Neural crest cell (in vitro differentiated cells): ENCODE data around the gene ASAH2. TPM values are rescaled to one million over a fixed set of nuclear protein-coding genes. Genes with fewer than 3 reads are reported as not detected.
A peak's percentile ranks its signal among the peaks of the same experiment; 100 is the strongest.

Experiments used
- DNase-seq: peaks from one replicate; pipeline ENCODE4 v3.0.0; 2021; ENCODE audit warnings: low read depth, mixed read lengths, low spot score
- H3K27ac Mint-ChIP-seq: one replicate; pipeline ENCODE4 v1.8.0; 2021; ENCODE audit warnings: mild to moderate bottlenecking, mixed read lengths; ENCODE audit not compliant: unreplicated experiment
- H3K27me3 Mint-ChIP-seq: 2 replicates; pipeline ENCODE4 v1.8.0; 2021; ENCODE audit warnings: low read depth, mild to moderate bottlenecking, mixed read lengths
- H3K36me3 Mint-ChIP-seq: 2 replicates; pipeline ENCODE4 v1.8.0; 2021; ENCODE audit warnings: low read depth, mild to moderate bottlenecking, mixed read lengths
- H3K4me1 Mint-ChIP-seq: 2 replicates; pipeline ENCODE4 v1.8.0; 2021; ENCODE audit warnings: mixed read lengths
- H3K4me3 Mint-ChIP-seq: one replicate; pipeline ENCODE4 v1.8.0; 2021; ENCODE audit warnings: mild to moderate bottlenecking, mixed read lengths
- H3K9me3 Mint-ChIP-seq: 2 replicates; pipeline ENCODE4 v1.8.0; 2021; ENCODE audit warnings: mixed read lengths
- total RNA-seq: library from RNA; stranded (reverse); gene quantifications from 2 replicates; pipeline ENCODE4 v1.2.1, GENCODE V29; 2021
- TF ChIP-seq, protein P1 (sequence below): fragments of 200-600 bp; sonication (generic); conservative IDR thresholded peaks from 2 replicates; pipeline ENCODE4 v1.5.0; 2021; ENCODE audit warnings: antibody characterized with exemption, mild to moderate bottlenecking

The ASAH2 gene
- total RNA-seq, 1 donor from 2014 or later = 5.9 TPM

GRCh38 chr10:50224330-50224952, 26.9 kb downstream of the ASAH2 start:
- Mint-ChIP-seq H3K4me3 (no peak overlapping the region), H3K9me3 (no peaks in the 10 kb centered on the region), H3K27me3 (peaks cover 44% of the 10 kb centered on the region), H3K4me1 (peaks cover 3% of the 10 kb centered on the region), H3K27ac (no peak overlapping the region), H3K36me3 (no peaks in the 10 kb centered on the region)
- DNase-seq = peak; percentile 12
- TF ChIP-seq, protein P1, sequence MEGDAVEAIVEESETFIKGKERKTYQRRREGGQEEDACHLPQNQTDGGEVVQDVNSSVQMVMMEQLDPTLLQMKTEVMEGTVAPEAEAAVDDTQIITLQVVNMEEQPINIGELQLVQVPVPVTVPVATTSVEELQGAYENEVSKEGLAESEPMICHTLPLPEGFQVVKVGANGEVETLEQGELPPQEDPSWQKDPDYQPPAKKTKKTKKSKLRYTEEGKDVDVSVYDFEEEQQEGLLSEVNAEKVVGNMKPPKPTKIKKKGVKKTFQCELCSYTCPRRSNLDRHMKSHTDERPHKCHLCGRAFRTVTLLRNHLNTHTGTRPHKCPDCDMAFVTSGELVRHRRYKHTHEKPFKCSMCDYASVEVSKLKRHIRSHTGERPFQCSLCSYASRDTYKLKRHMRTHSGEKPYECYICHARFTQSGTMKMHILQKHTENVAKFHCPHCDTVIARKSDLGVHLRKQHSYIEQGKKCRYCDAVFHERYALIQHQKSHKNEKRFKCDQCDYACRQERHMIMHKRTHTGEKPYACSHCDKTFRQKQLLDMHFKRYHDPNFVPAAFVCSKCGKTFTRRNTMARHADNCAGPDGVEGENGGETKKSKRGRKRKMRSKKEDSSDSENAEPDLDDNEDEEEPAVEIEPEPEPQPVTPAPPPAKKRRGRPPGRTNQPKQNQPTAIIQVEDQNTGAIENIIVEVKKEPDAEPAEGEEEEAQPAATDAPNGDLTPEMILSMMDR = peak; percentile 69

DNA sequence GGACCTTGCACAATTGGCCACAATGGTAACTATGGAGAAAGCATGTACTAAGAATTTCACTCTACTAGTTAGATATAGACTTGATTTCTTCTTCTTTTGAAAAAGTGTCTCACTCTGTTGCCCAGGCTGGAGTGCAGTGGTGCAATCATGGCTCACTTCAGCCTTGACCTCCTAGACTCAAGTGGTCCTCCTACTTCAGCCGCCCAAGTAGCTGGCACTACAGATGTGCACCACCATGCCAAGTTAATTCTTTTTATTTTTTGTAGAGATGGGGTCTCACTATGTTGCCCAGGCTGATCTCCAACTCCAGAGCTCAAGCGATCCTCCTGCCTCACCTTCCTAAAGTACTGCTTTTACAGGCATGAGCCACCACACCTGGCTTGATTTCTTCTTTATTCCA, 29.1 kb downstream of the ASAH2 start:
- H3K4me1 Mint-ChIP-seq = no peaks in the 10 kb centered on the region
- DNase-seq = no peak
- H3K4me3 Mint-ChIP-seq = no peak overlapping the region
- no peaks in the 10 kb centered on the region for H3K36me3 Mint-ChIP-seq
- H3K9me3 Mint-ChIP-seq = no peaks in the 10 kb centered on the region
- no peak overlapping the region for H3K27ac Mint-ChIP-seq
- TF ChIP-seq, protein P1 = no peak
- H3K27me3 Mint-ChIP-seq = peaks cover 29% of the 10 kb centered on the region

DNA sequence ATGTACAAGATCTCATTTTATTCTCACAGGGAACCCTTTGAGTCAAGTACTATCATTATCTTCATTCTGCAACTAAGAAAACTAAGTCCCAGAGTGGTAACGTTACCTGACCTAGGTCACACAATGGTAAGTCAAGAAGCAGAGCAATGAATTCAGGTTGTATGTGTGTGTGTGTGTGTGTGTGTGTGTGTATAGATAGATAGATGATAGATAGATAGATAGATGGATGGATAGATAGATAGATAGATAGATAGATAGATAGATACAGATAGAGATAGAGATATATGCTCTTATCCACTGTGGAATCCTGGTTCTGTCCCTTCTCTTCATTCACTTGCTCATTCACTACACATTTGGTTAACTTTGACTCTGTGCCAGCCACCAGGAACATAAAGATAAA, 29.8 kb downstream of the ASAH2 start:
- TF ChIP-seq, protein P1 = no peak
- H3K27ac Mint-ChIP-seq = no peak overlapping the region
- H3K9me3 Mint-ChIP-seq = no peaks in the 10 kb centered on the region
- no peak for DNase-seq
- peaks cover 27% of the 10 kb centered on the region for H3K27me3 Mint-ChIP-seq
- no peaks in the 10 kb centered on the region for H3K4me1 Mint-ChIP-seq
- no peaks in the 10 kb centered on the region for H3K36me3 Mint-ChIP-seq
- no peak overlapping the region for H3K4me3 Mint-ChIP-seq

- H3K27ac Mint-ChIP-seq = no peak overlapping the region
- TF ChIP-seq, protein P1 = no peak
Observed at GRCh38 chr10:50219646-50220045, 31.7 kb downstream of the ASAH2 start.

DNA sequence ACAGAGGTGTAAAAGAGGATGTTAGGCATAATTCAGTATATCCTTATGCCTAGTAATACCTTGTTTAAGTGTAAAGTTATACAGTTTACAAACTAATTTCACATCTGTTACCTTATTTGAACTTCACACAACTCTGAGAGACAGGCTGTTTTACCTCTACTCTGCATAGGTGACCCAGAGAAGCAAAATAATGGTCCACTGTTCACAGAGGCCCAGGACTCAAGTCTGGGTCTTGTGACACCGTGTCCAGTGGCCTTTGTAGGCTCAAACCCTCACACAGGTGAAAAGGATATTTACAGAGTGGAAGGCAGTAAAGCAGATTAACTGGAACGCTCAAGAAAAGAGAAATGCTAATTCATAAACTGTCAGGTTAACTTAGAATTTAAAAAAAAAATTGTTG, 32.1 kb downstream of the ASAH2 start:
- TF ChIP-seq, protein P1 = no peak
- no peak overlapping the region for H3K27ac Mint-ChIP-seq
- H3K4me1 Mint-ChIP-seq = no peaks in the 10 kb centered on the region
- H3K27me3 Mint-ChIP-seq = peaks cover 25% of the 10 kb centered on the region
- no peaks in the 10 kb centered on the region for H3K36me3 Mint-ChIP-seq
- DNase-seq = no peak
- H3K4me3 Mint-ChIP-seq = no peak overlapping the region
- no peaks in the 10 kb centered on the region for H3K9me3 Mint-ChIP-seq

More at GRCh38 chr10:50219646-50220045, 31.7 kb downstream of the ASAH2 start:
- H3K4me1 Mint-ChIP-seq = no peaks in the 10 kb centered on the region
- no peaks in the 10 kb centered on the region for H3K36me3 Mint-ChIP-seq
- H3K9me3 Mint-ChIP-seq = no peaks in the 10 kb centered on the region
- no peak for DNase-seq
- peaks cover 29% of the 10 kb centered on the region for H3K27me3 Mint-ChIP-seq
- no peak overlapping the region for H3K4me3 Mint-ChIP-seq
